Breast epithelium (tissue), 4 donors: ENCODE data around the gene FCGR3A. TPM values are rescaled to one million over a fixed set of nuclear protein-coding genes. Genes with fewer than 3 reads are reported as not detected.
A peak's percentile ranks its signal among the peaks of the same experiment; 100 is the strongest.
"Not testable (repeated sequence)": the region's sequence is repeated elsewhere in the genome, so short reads cannot be mapped to it uniquely, and the experiment has no call there.

Source experiments
- DNase-seq, 2 donors: peaks; one replicate each; pipeline ENCODE4 v3.0.0-alpha.2; 2019; ENCODE audit warnings: low spot score in 2 of 2
- H3K27ac ChIP-seq, 2 donors: fragments of 200-600 bp; sonication (generic) in 1 of 2; one replicate each; pipeline ENCODE4 v1.5.1; 2016 to 2019; ENCODE audit warnings: mild to moderate bottlenecking in 1 of 2
- H3K27me3 ChIP-seq, 2 donors: fragments of 200-600 bp; sonication (generic) in 1 of 2; one replicate each; pipeline versions ENCODE4 v1.5.1 to v1.6.0; 2017 to 2019; ENCODE audit warnings: control low read depth in 1 of 2, mild to moderate bottlenecking in 1 of 2
- H3K36me3 ChIP-seq: fragments of 200-600 bp; one replicate; pipeline ENCODE4 v1.5.1; 2019
- H3K4me1 ChIP-seq, 2 donors: fragments of 200-600 bp; sonication (generic); one replicate each; pipeline ENCODE4 v1.5.1; 2016 to 2019; ENCODE audit warnings: control low read depth in 1 of 2
- H3K4me3 ChIP-seq, 3 donors: fragments of 200-600 bp; sonication (generic); 1 replicate in 2 of 3; 2 replicates in 1 of 3; pipeline ENCODE4 v1.5.1; 2016 to 2019; ENCODE audit warnings: mild to moderate bottlenecking in 3 of 3, moderate library complexity in 2 of 3
- H3K9me3 ChIP-seq, 2 donors: fragments of 200-600 bp; sonication (generic) in 1 of 2; one replicate each; pipeline ENCODE4 v1.5.1; 2016 to 2019; ENCODE audit warnings: control low read depth in 1 of 2
- intact Hi-C: fragments of 100-400 bp; cut with DNase I; formaldehyde crosslinking; loops from one replicate; pipeline ENCODE4 v1.15.1; 2023; ENCODE audit warnings: low total_unique reads
- total RNA-seq, 3 donors: library from RNA; depleted of rRNA; stranded (reverse); fragments of >200 nt; gene quantifications; one replicate each; pipeline ENCODE4 v1.1.0, GENCODE V29; 2016

FCGR3A gene
- total RNA-seq, 3 donors from 2014 or later, result 8.6 to 23.9 (median 12.9) TPM

DNA sequence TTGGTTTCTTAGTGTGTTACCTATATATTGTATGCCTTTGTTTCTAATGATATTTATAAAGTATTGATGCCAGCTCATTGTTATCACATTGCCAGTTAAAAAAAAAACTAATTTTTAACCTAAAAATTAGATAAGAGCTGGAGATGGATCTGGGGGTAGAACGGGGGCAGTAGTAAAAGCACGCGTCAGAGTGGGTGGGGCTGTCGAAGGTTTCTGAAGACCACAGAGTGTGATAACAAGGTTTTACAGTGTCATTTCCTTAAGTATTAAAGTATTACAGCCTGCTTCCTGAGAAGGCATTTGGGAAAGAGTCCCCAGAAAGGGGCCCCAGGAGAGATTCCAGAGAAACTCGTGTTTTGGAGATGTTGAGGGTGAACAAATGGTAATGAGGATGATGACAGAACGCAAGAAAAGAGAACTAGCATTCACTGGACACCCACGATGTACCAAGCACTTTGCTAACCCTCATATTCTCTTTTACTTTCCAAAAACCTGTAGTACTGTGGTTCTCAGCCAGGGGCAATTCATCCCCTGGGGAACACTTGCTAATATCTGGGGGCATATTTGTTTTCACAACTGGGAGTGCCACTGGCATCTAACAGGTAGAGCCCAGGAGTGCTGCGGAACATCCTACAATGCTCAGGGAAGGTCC, 30.4 kb upstream of the FCGR3A start:
- intact Hi-C loops, H3K4me1 ChIP-seq, H3K27ac ChIP-seq, H3K4me3 ChIP-seq, H3K9me3 ChIP-seq, DNase-seq, H3K27me3 ChIP-seq, H3K36me3 ChIP-seq: not testable (repeated sequence)

DNA sequence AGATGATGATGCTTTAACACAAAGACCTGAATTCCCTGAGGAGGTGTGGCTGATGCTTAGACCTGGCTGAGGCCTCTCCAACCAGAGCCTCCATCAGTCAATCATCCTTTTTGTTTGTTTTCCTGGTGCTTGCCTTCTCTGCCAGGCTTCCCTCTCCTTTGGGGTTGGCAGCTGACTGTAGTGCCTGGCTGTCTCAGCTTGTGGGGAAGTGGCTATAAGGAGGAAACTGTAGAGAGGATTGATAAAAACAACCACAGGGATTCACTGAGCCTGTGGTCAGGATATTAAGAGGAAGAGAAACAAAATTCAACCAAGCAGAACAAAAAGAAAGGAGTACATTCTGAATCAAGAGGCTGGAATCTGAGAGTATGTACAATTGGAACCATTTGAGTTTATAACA, 27.1 kb upstream of the FCGR3A start:
- H3K36me3 ChIP-seq, H3K27me3 ChIP-seq, DNase-seq, H3K9me3 ChIP-seq, H3K27ac ChIP-seq, H3K4me1 ChIP-seq, H3K4me3 ChIP-seq, intact Hi-C loops: not testable (repeated sequence)

DNA sequence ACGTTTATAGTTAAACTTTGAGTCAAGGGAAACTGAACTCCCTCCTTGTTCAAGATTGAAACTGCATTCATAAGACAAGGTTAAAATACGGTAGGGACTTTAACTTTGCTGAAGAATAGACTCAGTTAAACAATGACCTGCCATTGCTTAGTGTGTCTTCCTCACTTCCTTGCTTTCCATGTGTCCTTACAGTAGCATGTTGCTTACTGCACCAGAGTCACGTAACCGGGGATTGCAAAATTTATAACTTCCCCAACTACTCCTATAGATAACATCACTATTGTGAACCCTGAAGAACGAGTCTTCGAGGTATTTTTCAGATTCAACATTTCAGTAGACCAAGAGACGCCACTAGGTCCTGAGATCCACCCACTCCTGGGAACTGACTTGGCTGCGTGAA, 22.1 kb upstream of the FCGR3A start:
- DNase-seq, H3K9me3 ChIP-seq, H3K4me3 ChIP-seq: not testable (repeated sequence)

DNA sequence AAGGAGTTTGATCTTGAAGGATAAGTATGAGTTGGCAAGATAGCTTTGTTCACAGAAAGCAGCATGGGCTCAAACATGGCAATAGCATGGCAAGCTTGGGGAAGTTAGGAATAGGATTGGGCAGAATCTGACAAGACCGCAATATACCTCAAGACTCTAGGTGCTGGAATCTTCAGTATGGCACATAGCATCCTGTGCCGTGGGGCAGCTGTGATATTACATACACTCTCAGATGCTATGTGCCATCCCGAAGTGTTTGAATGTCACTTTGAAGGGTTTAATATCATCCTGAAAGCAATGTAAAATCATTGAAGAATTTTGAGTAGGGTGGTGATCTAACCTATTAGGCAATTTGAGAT, 17.0 kb upstream of the FCGR3A start:
- H3K4me3 ChIP-seq, H3K36me3 ChIP-seq, intact Hi-C loops, H3K27me3 ChIP-seq, H3K4me1 ChIP-seq, H3K9me3 ChIP-seq, DNase-seq, H3K27ac ChIP-seq: not testable (repeated sequence)

More for the DNA sequence above, 22.1 kb upstream of the FCGR3A start:
- intact Hi-C loops, H3K27me3 ChIP-seq, H3K36me3 ChIP-seq, H3K27ac ChIP-seq, H3K4me1 ChIP-seq: not testable (repeated sequence)

DNA sequence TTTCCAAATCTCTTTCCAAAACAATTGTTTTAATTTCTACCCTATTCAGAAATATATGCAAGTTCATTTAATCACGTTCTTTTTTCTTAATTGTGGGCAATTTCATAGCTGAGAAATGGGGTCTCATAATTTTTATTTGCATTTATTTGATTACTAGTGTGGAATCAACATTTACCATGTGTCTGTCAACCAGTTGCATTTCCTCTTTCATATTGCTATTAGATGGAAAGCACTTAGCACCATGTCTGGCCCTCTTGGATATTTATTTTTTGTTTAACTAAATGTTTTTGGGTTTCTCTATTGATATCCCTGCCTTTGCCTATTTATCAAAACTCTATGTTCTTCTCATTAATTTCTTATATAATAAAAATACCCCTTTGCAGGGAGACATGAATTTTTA, 13.9 kb upstream of the FCGR3A start:
- DNase-seq, H3K36me3 ChIP-seq, H3K9me3 ChIP-seq, H3K4me3 ChIP-seq, H3K4me1 ChIP-seq, H3K27ac ChIP-seq, intact Hi-C loops, H3K27me3 ChIP-seq: not testable (repeated sequence)

DNA sequence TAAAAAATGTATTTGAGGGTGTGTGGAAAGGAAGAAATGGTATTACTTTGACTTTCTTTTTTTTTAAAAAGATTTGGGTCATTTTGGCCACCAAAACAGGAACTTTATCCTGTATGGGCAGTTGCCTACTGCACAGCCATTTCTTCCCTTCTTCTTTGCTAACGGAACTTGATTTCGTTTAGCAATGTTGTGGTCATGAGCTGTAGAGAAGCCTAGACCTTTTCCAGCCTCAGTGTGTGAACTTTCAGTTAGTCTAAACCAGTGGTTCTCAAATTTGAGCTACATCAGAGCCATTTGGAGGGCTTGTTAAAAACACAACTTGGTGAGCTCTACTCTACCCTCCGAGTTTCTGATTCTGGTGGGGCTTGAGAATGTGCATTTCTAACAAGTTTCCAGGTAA, 12.8 kb upstream of the FCGR3A start:
- H3K4me1 ChIP-seq, H3K9me3 ChIP-seq, H3K4me3 ChIP-seq, intact Hi-C loops, H3K27me3 ChIP-seq, H3K27ac ChIP-seq, H3K36me3 ChIP-seq, DNase-seq: not testable (repeated sequence)

DNA sequence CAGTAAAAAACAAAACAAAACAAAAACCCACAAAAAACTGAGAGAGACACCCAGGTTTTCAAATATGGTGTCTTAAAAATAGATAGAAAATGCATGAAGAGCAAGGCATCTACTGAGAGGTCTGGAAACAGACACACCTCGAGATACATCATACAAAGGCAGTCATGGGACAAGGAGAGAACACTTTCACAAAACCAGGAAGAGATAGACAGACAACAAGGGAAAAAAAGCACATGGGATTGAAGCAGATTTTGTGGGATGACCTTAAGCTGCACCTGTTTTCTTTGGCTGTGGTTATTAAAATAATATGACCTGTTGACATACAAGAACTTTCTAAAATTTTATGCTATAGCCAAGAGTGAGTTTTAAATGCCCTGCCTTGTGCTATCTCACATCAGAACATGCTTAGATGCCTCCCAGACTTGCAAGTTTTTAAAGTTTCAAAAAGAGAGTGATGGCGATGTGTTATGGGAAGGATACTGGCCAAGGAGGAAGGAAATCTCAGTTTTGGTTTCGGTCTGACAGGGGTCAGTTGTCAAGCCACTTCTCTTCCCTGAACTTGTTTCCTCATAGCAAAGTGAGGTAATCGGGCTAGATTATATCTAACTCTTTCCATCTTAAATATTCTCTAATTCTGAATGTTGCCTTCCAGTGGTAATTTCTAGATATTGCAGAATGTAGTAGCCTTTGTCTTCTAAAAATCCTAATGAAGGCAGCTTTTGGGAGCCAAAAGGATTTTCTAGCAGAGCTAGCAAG, 11.5 kb upstream of the FCGR3A start:
- DNase-seq, H3K9me3 ChIP-seq, intact Hi-C loops, H3K27me3 ChIP-seq, H3K4me1 ChIP-seq, H3K36me3 ChIP-seq, H3K4me3 ChIP-seq, H3K27ac ChIP-seq: not testable (repeated sequence)

DNA sequence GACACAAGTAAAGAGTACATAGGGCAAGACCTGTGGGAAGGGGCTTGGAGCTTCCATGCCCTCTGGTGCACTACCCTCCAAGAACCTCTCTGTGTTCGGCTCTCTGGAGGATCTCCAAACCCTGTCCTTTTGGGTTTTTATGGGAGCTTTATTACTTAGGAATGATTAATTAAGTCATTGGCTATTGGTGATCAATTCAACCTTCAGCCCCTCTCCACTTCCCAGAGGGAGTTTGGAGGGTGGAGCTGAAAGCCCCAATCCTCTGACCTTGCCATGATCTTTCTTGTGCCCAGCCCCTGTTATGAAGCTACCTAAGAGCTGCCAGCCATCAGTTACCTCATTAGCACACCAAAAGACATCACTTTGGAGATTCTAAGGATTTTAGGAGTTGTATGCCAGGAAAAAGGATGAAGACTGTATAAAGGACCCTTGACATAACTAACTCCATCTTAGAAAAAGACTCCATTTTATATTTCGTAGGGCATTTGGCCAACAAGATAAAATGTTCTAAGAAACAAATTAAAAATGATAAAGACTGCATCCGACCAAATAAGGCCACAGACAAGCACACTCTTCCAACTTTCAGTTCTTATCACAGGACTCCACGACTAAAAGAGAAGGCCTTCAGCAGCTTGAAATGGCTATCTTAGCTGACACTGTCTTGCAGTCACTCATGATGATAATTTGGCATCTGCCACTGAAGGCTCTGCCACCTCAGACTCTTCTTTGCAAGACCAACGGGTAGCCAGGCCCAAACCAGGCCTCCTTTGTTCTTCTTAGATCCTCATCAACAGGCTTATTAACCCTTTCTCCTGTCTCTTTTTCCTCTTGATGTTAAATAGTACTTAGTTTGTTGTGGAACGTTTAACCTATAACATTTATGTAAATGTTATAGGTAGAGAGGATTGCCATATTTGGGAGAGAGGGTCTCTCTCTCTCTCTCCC, 8.2 kb upstream of the FCGR3A start:
- H3K36me3 ChIP-seq, H3K27me3 ChIP-seq, H3K9me3 ChIP-seq, H3K4me1 ChIP-seq, DNase-seq, H3K27ac ChIP-seq, H3K4me3 ChIP-seq, intact Hi-C loops: not testable (repeated sequence)

DNA sequence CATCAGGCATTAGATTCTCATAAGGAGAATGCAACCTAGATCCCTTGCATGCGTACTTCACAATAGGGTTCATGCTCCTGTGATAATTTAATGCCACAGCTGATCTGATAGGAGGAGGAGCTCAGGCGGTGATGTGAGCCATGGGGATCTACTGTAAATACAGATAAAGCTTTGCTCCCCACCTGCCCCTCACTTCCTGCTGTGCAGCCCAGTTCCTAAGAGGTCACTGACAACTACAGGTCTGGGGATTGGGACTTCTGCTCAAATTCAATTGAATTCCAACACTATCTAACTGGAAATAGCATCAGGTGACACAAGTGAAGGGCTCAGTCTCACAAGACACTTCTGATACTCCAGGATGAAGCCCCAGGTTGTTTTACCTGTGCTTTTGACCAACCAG, 7.4 kb upstream of the FCGR3A start:
- H3K36me3 ChIP-seq, intact Hi-C loops: not testable (repeated sequence)

DNA sequence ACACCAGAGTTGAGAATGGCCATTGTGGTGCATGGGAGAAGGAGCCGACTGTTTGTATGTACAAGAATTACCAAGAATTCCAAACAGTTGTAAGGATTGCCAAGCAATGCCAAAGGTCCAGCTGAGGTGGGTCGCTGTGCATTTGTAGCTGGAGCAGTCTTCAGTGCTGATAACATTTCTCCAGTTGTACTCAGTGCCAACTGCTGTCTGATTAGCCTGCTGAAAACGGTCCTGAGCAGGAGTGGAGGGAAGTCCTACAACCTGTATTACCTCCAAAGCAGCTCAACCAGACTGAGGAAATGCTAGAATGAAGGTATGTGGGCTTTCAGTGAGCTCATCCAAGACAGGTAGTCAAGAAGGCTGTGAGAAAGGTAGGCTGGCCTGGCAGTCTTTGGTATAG, 6.5 kb upstream of the FCGR3A start:
- H3K27ac ChIP-seq, H3K4me1 ChIP-seq, DNase-seq, H3K4me3 ChIP-seq, H3K27me3 ChIP-seq, intact Hi-C loops, H3K9me3 ChIP-seq, H3K36me3 ChIP-seq: not testable (repeated sequence)

More for the DNA sequence above, 7.4 kb upstream of the FCGR3A start:
- H3K4me3 ChIP-seq, H3K4me1 ChIP-seq, H3K27me3 ChIP-seq, DNase-seq, H3K9me3 ChIP-seq, H3K27ac ChIP-seq: not testable (repeated sequence)

DNA sequence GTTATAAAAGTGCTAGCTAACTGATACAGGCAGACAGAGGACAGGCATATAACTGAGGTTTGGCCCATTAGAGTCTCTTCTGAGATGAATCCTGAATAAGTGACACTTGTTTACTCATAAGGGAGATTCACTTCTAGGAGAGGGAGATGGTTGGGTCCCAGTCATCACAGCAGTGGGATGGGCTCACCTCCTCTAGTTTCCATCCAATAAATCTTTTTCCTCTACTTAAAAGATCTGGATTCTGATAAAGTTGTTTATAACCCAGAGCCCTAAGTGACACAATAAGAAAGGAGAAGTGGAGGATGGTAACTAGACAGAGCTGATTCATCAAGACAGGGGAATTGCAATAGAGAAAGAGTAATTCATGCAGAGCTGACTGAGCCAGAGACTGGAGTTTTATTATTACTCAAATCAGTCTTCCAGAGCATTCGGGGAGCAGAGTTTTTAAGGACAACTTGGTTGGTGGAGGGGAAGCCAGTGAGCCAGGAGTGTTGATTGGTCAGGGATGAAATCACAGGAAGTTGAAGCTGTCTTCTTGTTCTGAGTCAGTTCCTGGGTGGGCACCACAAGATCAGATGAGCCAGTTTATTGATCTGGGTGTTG, 5.3 kb upstream of the FCGR3A start:
- peak overlapping the region in 1 of 2 donors; percentile 5 for H3K27ac ChIP-seq
- H3K27me3 ChIP-seq, intact Hi-C loops, H3K9me3 ChIP-seq, H3K4me1 ChIP-seq, DNase-seq, H3K36me3 ChIP-seq, H3K4me3 ChIP-seq: not testable (repeated sequence)

DNA sequence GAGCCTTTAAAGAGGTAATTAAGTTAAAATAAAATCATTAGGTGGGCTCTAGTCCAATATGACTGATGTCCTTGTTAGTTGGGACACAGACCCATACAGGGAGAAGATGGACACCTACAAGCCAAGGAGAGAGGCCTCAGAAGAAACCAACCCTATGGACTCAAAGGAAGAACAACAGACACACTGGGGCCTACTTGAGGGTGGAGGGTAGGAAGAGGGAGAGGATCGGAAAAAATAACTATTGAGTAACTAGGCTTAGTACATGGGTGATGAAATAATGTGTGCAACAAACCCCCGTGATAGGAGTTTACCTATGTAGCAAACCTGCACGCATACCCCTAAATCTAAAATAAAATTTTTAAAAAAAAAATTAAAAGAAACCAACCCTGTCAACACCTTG, 4.7 kb upstream of the FCGR3A start:
- intact Hi-C loops, DNase-seq, H3K27ac ChIP-seq, H3K27me3 ChIP-seq, H3K36me3 ChIP-seq, H3K9me3 ChIP-seq, H3K4me3 ChIP-seq, H3K4me1 ChIP-seq: not testable (repeated sequence)

DNA sequence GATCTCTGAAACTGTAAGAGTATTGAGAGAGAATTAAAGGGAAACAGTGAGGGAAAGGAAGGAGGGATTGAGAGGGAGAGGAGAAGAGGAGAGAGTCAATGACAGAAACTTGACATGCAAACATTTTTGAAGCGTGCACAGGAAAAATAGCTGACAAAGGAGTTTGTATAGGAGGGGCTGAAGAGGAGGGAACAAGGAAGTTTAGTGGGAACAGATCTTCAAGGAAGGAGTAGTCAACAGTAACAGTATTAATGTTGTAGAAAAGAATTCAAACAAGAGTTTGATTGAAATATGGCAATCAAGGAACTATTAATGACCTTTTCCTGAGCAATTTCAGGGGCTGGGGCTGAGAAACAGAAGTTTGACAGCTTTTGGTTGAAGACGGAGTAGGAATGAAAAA, 4.0 kb upstream of the FCGR3A start:
- H3K27me3 ChIP-seq, H3K9me3 ChIP-seq, H3K27ac ChIP-seq, H3K4me1 ChIP-seq, H3K4me3 ChIP-seq, DNase-seq, H3K36me3 ChIP-seq, intact Hi-C loops: not testable (repeated sequence)
